Vagina (tissue), 2 donors: ENCODE results near the gene FAM228B.

Experiments used
- CTCF ChIP-seq, 3 experiments: fragments of 450-650 bp in 2 of 3; fragments of 200-600 bp in 1 of 3; sonication (generic) in 1 of 3; IDR thresholded peaks; one replicate each; pipeline ENCODE4 v1.5.1; 2017 to 2019; ENCODE audit warnings: antibody characterized with exemption in 3 of 3, mild to moderate bottlenecking in 2 of 3, moderate library complexity in 2 of 3
- POLR2A ChIP-seq, 2 donors: fragments of 450-650 bp; IDR thresholded peaks; one replicate each; pipeline ENCODE4 v1.6.1; 2017; ENCODE audit warnings: antibody characterized with exemption in 2 of 2, mild to moderate bottlenecking in 2 of 2, moderate library complexity in 2 of 2
- POLR2AphosphoS5 ChIP-seq, 2 donors: sonication (generic); formaldehyde crosslinking; IDR thresholded peaks; one replicate each; pipeline ENCODE4 v1.9.0; 2017; ENCODE audit warnings: antibody characterized with exemption in 2 of 2, mild to moderate bottlenecking in 2 of 2, low read depth in 1 of 2; ENCODE audit not compliant: insufficient read depth in 1 of 2

GRCh38 chr2:24117902-24118301, 5.4 kb upstream of the FAM228B start:
- no peak for TF ChIP-seq CTCF (IDR thresholded peaks at IDR 0.05)
- TF ChIP-seq POLR2A (IDR thresholded peaks at IDR 0.05) = no peak
- no peak for TF ChIP-seq POLR2AphosphoS5 (IDR thresholded peaks at IDR 0.05; ENCODE audit: insufficient read depth in 1 of 2, low read depth in 1 of 2)
